HG02571 (cell line): Measurements from ENCODE around the gene PFKFB4.

Source experiments
- ATAC-seq: cut with Tn5 transposase; IDR thresholded peaks from one replicate; pipeline ENCODE4 v1.9.1; 2021; ENCODE audit warnings: mild to moderate bottlenecking, moderate library complexity; ENCODE audit not compliant: unreplicated experiment

PFKFB4 gene

DNA sequence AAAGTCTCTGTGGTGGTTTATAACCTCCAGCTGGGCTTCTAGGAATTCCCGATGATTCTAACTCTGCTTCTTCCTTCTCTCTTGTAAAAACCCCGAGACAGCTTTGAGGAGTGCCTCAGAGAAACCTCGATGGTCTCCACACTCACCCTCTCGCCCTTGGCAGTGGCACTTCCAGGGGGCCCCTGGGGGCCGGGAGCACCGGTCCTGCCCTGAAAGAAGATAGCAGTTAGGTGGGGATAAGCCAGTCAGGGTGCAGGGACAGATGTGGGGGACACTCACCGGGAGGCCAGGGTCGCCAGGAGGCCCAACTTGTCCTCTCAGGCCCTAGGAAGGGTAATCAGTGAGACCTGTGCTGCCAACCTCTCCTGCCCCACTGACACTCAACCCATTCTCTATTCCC, 28.8 kb upstream of the PFKFB4 start:
- no peak for ATAC-seq

DNA sequence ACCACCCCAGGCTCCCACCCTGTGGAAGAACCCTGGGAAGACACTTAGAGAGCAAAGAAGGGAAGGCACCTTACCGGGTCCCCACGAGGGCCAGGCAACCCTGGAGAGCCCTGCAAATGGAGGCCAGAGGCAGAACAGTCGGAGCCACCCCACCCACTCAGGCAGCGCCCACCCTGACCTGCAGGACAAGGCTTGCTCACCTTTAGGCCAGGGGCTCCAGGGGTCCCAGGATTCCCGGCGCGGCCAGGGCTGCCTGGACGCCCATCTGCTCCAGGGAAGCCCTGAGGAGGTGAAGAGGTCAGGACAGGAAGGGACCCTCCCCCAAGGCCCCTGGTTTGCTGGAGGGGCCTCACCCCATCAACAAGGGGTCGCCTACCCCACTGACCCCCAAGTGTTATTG, 28.2 kb upstream of the PFKFB4 start:
- ATAC-seq = no peak

DNA sequence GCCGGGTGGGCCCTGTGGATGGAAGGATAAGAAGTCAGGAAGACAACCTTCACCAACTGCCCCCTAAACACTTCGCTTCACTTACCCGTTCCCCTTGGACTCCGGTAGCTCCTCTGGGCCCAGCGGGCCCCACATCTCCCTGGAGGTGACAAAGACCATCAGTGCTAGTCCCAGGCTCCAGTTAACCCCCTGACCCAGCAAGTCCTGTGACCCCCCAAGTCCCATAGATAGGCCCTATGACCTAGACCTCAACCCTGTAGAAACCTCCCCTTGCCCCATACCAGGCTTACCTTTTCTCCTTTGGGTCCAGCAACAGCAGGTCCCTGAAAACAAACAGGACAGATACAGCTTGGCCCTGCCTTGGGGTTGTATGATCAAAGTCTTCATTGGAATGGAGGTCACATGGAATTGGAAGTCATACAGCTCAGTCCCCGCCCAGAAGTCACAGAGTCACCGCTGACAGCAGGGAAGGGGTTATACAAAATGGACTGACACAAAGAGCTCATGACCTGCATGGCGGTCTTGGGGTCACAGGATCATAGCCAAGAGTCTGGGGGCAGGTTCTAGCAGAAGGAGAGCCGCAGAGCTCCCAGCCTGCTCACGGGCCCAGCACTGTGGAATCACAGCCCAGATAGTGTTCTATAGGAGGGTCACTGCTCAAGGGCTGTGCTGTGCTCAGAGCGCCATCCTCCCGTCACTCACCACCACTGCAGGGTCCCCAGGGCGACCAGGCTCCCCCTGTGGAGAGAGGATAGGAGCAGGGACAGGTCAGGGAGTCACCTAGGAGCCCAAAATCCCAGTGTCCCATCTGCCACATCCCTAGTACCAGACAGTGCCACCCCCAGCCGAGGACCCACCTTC, 25.2 kb upstream of the PFKFB4 start:
- no peak for ATAC-seq

DNA sequence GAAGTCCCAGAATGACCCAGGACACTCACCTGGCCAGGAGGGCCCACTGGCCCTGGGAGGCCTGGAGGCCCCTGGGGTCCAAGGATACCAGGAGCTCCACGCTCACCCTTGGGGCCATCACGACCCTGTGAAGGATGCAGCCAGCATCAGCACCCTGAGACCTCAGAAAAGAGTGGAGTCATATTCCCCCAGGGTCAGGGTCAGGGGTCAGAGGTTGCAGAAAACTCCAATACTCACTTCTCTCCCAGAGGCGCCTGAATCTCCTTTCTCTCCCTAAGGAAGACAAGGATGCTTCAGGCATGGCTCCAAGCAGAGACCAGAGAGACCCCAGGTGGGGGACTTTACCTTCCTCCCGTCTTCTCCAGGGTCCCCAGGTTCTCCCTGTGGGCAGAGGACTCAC, 20.0 kb upstream of the PFKFB4 start:
- no peak for ATAC-seq

DNA sequence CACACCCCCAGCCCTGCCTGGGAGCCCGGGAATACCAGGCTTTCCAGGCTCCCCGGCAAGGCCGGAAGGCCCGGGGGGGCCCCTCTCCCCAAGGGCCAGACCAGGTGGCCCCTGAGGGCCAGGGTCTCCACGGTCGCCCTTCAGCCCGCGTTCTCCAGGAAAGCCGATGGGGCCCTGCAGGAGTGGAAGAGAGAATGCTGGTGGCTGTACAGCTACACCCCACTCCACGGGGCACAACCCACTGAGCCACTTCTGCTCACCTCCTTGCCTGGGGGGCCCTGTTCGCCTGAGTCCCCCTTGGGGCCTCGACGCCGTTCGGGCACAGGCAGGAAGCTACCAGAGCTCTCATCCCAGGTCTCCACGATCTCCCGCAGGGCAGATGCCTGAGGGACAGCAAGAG, 18.8 kb upstream of the PFKFB4 start:
- no peak for ATAC-seq

DNA sequence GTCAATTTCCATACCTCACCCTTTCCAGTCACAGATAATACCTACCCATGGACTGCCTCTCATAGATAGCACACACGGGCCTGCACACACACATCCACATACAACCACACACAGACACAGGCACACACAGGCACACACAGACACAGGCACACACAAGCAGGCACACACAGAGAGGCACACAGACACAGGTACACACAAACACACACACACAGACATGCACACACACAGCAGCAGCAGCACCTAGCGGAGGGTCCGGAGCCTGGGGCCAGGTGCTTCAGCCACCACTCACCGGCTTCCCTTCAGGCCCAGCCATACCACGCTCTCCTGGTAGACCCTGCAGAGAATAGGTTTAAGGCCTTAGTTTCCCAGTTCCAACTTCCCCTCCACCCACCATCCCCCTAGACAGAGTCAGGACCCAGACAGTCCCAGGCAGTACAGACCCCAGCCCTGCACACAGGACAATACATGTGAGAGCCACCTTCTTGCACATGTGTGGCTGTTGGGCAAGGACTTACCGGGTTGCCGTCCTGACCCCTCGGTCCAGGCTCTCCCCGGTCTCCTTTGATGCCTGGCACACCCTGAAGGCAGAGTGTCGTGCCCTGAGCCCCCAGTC, 17.5 kb upstream of the PFKFB4 start:
- no peak for ATAC-seq

DNA sequence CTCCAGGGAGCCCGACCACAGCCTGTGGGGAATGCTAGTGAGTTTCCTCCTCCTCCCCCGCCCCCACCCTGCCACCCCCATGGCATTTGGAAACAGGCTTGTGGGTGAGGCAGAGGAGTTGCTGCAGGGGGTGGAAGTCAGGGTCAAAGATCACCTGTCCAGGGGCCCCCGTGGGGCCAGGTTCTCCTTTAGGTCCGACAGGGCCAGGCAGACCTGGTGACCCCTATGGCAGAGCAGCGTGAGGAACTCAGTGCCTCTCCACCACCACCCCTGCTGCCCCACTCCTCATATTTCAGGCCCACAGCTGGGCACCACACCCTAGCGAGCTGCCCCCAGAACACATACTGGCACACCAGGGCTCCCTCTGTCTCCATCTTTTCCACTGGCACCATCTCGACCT, 15.9 kb upstream of the PFKFB4 start:
- ATAC-seq = no peak

DNA sequence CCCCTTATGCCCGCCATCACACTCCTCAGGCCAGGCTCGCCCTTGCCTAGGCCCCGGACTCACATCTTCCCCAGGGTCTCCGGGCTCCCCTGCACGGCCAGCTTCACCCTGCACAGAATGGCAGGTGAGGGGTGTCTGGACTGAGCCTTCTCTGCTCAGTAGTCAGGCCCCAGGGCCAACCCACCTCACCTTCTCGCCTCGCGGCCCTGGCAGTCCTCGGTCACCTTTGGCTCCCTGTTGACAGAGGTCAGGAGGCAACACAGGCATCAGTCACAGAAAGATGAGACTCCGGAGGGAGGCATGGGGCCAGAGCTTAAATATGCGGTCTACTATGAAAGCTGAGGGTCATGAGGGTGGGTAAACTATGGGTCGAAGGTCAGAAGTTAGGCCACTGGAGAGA, 15.3 kb upstream of the PFKFB4 start:
- no peak for ATAC-seq

DNA sequence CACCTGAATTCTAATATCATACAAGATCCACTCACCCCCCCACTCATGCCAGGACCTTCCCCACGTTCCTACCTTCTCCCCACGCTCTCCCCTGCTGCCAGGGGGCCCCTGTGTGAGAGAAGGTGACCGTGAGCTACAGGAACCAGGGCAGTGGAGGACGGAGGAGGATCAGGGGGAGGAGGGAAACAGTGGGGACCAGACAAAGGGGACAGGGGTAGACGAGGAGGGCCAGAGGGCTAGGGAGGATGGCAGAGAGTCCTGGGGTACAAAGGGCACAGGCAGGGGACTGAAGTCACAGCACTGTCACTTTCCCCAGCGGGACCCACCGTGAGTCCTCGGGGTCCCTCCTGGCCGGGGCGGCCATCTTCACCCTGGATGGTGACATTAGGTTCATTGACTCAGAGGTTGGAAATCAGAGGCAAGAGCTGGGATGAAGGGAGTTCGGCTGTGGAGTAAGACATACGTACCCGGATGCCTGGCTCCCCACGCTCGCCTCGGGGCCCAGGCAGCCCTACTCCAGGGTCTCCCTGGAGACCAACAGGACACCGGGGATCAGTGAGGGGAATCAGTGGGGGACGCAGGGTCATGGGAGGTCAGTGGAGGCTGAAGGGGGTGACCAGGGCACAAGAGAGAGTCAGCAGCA, 13.3 kb upstream of the PFKFB4 start:
- no peak for ATAC-seq

DNA sequence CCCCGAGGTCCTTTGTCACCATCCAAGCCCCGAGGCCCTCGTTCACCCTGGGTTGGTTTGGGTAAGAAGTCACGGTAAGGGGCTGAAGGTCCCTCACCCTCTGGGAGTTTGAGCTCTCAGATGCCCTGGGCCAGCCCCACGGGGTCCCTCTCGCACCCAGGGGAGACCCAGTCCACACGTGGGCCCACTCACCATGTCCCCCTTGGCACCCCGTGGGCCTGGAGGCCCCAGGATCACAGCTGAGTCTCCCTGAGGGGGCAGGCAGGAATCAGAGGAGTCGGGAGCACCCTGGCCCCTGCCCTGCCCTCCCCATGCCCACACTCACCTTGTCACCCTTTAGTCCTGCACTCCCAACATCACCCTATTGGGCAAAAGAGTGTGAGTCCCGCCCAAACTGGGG, 12.8 kb upstream of the PFKFB4 start:
- ATAC-seq = no peak

DNA sequence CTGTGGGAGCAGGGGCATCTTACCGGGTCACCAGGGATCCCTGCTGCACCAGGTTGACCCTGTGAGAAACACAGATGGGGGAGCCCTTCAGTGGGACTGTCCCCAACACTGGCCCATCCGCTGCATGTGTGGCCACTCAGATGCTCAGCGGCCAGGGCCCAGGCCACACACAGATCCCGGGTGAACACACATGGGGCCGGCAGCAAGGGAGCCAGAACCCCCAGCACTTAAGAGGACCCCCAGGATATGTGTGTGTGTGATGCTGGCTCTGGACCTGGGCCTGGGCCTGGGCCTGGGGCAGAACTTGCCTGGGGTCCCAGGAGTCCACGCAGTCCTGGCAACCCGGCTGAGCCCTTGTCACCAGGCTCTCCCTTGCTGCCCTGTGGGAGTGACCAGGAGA, 11.9 kb upstream of the PFKFB4 start:
- ATAC-seq = no peak

DNA sequence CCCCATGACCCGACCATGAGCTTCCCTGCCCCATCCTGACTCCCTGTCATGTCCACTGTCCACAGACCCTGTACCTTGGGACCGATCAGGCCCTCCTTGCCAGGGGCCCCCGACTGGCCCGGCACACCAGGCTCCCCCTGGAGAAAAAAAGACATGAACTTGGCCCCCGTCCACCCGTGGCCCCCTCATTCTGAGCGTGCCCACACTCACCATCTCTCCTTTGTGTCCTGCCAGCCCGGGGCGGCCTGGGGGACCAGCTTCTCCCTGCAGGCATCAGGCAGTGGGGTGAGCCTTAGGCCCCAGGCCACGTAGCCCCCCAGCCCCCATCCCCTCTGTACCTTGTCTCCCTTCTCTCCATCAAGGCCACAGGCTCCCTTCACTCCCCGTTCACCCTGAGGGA, 10.9 kb upstream of the PFKFB4 start:
- no peak for ATAC-seq

DNA sequence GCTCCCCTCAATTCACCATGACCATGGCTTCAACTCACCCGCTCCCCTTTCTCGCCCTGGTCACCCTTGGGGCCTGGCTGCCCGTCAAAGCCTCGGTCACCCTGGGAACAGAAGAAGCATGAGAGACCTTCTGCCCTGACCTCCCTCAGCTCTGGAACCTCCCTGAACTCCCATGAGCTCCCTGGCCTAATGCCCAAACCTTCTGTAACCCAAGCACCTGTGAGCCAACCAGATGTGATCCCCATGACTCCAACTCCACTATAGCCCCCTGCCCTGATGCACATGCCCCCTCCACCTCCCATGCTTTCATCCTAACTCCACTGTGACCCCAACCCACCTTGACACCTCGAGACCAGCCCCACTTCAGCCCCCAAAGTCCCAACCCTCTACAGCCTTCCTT, 10.5 kb upstream of the PFKFB4 start:
- ATAC-seq = no peak

DNA sequence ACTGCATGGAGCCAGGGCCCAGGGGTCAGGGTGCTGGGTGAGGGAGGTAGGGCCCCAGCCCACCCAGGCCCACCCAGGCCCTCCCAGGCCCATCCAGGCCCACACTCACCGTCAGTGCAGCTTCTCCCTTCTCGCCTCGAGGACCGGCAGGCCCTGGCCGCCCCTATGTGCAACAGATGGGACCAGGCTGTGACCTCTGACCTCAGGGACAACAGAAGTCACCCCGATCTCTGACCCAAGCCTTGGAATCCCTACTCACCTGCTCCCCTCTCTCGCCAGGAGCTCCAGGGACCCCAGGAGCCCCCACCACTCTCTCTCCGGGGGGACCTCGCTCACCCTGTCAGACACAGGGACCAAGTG, 9.8 kb upstream of the PFKFB4 start:
- no peak for ATAC-seq

DNA sequence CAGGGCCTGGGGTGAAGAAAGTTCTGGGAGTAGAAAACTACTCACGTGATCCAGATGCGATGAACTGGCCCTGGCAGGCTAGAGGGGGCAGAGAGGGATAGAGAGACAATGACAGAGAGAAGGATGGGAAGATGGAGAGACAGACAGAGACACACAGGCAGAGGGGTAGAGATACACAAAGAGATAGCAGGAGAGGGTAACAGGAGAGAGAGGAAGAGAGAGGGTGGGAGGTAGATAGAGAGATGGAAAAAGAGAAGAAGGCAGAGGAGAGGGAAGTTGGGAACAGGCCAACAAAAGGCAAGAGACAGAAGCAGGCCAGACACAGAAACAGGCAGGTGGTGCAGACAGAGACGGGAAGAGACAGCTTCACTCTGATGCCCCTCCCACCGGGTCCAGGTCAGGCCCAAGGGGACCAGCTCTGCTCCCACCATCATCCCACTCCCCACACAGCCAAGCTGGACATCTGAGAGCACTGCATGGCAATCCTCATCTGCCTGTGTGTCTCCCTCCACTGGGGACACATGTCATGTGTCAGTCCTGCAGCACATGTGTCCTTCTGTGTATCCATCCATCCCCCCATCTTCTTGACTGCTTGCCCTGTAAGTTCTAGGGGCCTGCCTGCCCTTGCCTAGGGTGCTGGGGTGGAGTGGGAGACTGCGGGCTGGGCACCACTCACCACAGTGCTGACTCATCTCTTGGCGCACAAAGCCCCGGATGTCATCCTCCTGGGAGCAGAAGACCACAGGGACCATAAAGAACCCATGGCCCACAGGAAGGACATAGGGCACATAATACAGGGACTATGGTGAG, 9.2 kb upstream of the PFKFB4 start:
- ATAC-seq = no peak

DNA sequence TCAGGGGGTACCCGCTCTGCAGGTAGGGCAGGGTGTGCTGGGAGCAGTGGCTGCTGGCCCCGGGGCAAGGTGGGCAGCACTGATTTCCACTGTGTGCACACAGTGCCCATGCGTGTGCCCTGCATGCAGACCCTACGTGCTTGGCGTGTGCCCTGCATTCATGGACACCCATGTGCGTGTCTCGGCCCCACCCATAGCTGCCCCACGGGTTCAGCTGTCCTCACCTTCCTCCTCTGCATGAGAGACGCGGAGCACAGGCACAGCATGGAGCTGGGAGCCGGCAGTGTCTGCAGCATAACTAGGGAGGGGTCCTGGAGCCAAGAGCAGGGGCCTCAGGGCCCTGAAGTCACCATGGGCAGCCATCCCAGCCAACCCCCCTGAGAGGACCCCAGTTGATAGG, 8.6 kb upstream of the PFKFB4 start:
- ATAC-seq = no peak

DNA sequence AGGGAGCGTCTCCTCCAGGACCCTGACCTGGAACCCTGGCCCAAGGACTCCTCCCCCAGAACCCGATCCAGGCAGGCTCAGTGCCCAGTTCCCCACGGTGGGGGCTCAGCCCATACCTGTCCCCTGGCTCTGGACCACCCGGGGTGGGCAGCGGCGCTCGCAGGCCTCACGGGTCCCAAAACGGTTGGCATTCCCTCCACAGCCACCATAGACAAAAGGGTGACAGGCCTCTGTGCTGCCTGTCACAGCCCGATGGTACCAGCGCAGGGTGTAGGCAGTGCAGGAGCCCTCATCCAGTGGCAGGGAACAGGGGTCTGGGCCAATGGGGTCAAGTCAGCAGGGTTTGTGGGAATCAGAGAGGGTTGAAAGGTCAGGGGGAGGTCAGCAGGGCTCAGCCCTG, 8.1 kb upstream of the PFKFB4 start:
- ATAC-seq = no peak

DNA sequence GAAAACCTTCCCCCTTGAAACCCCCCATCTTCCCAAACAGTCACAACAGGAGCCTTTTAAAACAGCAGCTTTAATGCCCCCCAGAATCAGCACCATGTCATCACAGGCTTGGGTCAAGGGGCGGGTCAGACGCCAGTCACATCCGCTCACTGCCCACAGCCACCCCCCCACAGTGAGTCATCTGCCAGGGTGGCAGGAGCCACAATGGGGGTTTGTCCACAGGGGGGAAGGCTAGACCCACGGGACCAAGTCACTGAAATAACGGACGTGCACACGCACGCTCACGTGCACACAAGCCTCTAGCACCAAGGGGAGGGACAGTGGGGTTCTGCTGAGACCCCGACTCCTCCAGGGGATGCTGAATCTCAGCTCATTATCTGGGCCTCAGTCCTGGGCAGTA, 7.4 kb upstream of the PFKFB4 start:
- ATAC-seq = no peak

DNA sequence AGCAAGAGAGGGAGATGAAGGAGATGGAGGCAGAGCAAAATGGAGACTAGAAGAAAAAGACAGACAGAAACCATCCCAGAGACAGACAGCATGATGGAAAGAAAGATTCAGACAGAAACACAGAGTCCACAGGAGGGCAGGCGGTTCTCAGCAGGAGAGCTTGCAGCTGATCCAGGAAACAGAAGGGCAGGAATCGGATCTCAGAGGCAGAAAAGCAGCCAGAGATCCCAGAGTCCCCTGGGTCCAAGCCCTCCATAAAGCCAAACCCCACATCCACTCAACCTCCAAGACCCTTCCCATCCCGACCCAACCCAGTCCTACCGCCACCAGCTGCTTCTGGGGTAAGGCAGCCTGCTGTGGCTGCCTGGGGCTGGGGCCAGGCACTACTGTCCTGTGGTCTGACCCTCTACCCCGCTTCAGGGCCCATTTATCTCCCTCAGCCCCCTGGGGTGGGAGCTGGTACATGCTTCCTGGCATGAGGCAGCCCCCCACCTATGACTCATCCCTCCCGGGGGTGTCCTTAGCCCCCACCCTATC, 6.8 kb upstream of the PFKFB4 start, which contains the start of gene UCN2:
Gene UCN2 (minus strand): TSS at position 400 of the 537 bp plus-strand sequence. CDS start 657 bp downstream, outside the sequence.
- no peak for ATAC-seq

DNA sequence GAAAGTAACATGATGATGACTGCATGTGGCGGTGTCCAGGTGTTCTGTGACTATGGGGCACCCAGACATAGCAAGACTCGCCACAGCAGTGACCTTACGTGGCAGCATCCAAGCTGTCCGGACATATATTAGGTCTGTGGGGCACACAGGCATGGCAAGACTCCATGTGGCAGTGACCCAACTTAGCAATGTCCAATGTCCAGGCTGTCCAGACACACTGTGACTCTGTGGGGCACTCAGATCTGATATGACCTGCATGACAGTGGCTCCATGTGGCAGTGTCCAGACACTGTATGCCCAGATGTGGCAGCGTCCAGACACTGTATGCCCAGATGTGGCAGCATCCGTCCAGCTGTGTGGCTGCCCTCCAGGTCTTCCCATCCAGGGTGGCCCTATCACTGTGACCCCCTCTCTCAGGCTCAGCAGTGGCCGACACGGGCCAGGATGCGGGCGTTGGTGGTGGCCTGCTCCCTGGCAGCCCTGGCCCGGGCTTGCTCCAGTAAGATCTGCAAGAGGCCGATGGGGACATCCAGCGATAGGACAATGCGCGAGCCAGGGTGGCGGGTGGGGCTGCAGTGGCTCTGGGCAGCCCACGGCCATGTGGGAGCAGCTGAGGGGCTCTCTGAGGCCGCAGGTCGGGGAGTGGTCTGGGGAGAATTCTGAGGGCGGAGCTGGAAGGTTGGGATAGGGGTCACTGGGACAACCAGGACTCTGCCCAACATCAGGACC, 5.9 kb upstream of the PFKFB4 start:
- no peak for ATAC-seq
